Testis (tissue), 3 donors: ENCODE results near the gene RAB1A. TPM values are rescaled to one million over a fixed set of nuclear protein-coding genes. Genes with fewer than 3 reads are reported as not detected.
"Not testable (repeated sequence)": the region's sequence is repeated elsewhere in the genome, so short reads cannot be mapped to it uniquely, and the experiment has no call there.

Source experiments
- DNase-seq: peaks from one replicate; pipeline ENCODE4 v3.0.0-alpha.2; 2019
- H3K27ac ChIP-seq, 2 donors: fragments of 200-600 bp; sonication (generic); one replicate each; pipeline ENCODE4 v1.5.1; 2019
- H3K27me3 ChIP-seq: fragments of 200-600 bp; sonication (generic); one replicate; pipeline ENCODE4 v1.5.1; 2019
- H3K36me3 ChIP-seq: fragments of 200-600 bp; sonication (generic); one replicate; pipeline ENCODE4 v1.5.1; 2017; ENCODE audit warnings: low read depth; ENCODE audit errors: missing control alignments
- H3K4me1 ChIP-seq: fragments of 200-600 bp; sonication (generic); one replicate; pipeline ENCODE4 v1.5.1; 2019
- H3K4me3 ChIP-seq, 2 donors: fragments of 200-600 bp; sonication (generic); one replicate each; pipeline ENCODE4 v1.5.1; 2017 to 2019
- H3K9me3 ChIP-seq: fragments of 200-600 bp; sonication (generic); one replicate; pipeline ENCODE4 v1.5.1; 2017
- POLR2A ChIP-seq: fragments of 450-650 bp; IDR thresholded peaks from one replicate; pipeline ENCODE4 v1.6.1; 2017; ENCODE audit warnings: antibody characterized with exemption, mild to moderate bottlenecking, moderate library complexity
- WGBS, 2 donors: methylation state at CpG; one replicate each; pipeline ENCODE4 v1.1.5; 2018; 5-methylcytosine and 5-hydroxymethylcytosine counted together
- intact Hi-C: fragments of 100-400 bp; cut with DNase I; formaldehyde crosslinking; loops from one replicate; pipeline ENCODE4 v1.15.1; 2023; ENCODE audit warnings: low total_unique reads
- polyA plus RNA-seq: library from polyadenylated mRNA; stranded (reverse); fragments of 350-450 nt; fragmentation: Illumina TruSeq; extraction: RNeasy Lipid Tissue Mini Kit (QIAGEN cat#74804); gene quantifications from one replicate; pipeline ENCODE4 v1.2.3, GENCODE V29; 2014; ENCODE audit warnings: low read depth, low replicate concordance; ENCODE audit not compliant: insufficient read depth
- total RNA-seq, 2 donors: library from RNA; depleted of rRNA; stranded (reverse); fragments of >200 nt; gene quantifications; one replicate each; pipeline ENCODE4 v1.2.3, GENCODE V29; 2016
- TF ChIP-seq, protein P1 (sequence below), 3 experiments: fragments of 450-650 bp in 2 of 3; fragments of 200-600 bp in 1 of 3; sonication (generic) in 1 of 3; IDR thresholded peaks; one replicate each; pipeline ENCODE4 v1.5.1; 2016 to 2019; ENCODE audit warnings: antibody characterized with exemption in 3 of 3, mild to moderate bottlenecking in 2 of 3, moderate library complexity in 1 of 3

The RAB1A gene
- total and polyA plus RNA-seq, 3 donors from 2014 or later = 82.0 to 154 (median 113) TPM

DNA sequence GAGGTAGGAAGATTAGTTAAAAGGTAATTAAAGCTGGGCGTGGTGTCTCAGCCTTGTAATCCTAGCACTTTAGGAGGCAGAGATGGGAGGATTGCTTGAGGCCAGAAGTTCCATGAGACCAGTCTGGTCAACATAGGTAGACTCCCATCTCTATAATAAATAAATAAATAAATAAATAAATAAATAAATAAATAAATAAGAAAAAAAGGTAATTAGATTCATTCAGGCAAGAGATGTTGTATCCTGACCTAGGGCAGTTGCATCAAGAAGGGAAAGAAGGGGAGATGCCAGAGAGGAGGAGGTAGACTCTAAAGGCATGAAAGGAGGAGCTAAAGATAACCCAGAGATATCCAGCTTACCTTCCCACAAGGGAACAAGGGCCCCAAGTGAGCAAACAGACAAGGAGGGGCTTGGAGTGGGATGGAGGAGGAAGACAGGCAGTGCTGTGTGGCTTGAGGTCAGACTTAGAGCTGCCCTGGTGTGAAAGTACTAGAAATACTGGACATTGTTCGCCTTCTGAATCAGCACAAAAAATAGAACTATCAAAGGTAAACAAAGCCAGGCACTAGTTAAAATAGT lies 7.4 kb upstream of the RAB1A start:
- TF ChIP-seq, protein P1, sequence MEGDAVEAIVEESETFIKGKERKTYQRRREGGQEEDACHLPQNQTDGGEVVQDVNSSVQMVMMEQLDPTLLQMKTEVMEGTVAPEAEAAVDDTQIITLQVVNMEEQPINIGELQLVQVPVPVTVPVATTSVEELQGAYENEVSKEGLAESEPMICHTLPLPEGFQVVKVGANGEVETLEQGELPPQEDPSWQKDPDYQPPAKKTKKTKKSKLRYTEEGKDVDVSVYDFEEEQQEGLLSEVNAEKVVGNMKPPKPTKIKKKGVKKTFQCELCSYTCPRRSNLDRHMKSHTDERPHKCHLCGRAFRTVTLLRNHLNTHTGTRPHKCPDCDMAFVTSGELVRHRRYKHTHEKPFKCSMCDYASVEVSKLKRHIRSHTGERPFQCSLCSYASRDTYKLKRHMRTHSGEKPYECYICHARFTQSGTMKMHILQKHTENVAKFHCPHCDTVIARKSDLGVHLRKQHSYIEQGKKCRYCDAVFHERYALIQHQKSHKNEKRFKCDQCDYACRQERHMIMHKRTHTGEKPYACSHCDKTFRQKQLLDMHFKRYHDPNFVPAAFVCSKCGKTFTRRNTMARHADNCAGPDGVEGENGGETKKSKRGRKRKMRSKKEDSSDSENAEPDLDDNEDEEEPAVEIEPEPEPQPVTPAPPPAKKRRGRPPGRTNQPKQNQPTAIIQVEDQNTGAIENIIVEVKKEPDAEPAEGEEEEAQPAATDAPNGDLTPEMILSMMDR (IDR thresholded peaks at IDR 0.05) = no peak
- no peak for TF ChIP-seq POLR2A
- Histone ChIP-seq H3K27me3 (no peaks in the 10 kb centered on the region), H3K4me1 (no peaks in the 10 kb centered on the region), H3K9me3 (no peaks in the 10 kb centered on the region), H3K4me3 (no peak overlapping the region), H3K27ac (no peak overlapping the region), H3K36me3 (no peaks in the 10 kb centered on the region)
- DNase-seq = no peak
- whole genome bisulfite sequencing, 2 donors = 94 to 100% methylated on average over 2 of the region's 2 CpGs
- intact Hi-C loops = no loop called here

DNA sequence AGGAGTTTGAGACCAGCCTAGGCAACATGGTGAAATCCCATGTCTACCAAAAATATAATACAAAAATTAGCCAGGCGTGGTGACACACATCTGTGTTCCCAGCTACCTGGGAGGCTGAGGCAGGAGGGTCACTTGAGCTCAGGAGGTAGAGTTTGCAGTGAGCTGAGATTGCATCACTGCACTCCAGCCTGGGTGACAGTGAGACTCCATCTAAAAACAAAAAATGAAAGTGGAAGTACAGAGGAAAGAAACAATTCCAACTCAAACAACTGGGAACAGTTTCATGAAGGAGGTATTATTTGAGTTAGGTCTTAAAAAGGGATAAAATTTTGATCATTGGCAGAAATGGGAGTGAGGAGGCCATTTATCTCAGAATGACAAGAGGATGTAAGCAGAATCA lies 6.3 kb upstream of the RAB1A start:
- no peaks in the 10 kb centered on the region for H3K27me3 ChIP-seq
- H3K36me3 ChIP-seq = no peaks in the 10 kb centered on the region
- no peak for TF ChIP-seq POLR2A
- TF ChIP-seq, protein P1 (IDR thresholded peaks at IDR 0.05) = no peak
- no peak overlapping the region for H3K27ac ChIP-seq
- no peak for DNase-seq
- H3K4me3 ChIP-seq = no peak overlapping the region
- no peaks in the 10 kb centered on the region for H3K9me3 ChIP-seq
- peaks cover 9% of the 10 kb centered on the region for H3K4me1 ChIP-seq
- WGBS, 2 donors = 95 to 100% methylated on average over 1 of the region's 1 CpG
- intact Hi-C loops = no loop called here

DNA sequence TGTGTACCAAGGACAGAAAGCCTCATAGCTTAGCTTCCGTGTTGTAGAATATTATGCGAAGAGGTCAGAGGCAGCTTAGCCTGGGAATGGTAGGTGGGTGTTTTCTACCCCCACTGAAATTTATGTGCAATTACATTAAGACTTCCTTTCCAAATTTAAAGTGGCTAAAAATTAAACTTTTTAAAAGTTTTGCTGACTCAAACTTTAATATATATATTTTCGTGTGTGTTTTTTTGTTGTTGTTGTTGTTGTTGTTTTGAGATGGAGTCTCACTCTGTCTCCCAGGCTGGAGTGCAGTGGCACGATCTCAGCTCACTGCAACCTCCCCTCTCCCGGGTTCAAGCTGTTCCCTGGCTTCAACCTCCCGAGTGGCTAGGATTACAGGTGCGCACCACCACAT lies 4.3 kb upstream of the RAB1A start:
- Histone ChIP-seq H3K27me3 (no peaks in the 10 kb centered on the region), H3K4me3 (no peak overlapping the region), H3K27ac (no peak overlapping the region), H3K36me3 (no peaks in the 10 kb centered on the region), H3K9me3 (no peaks in the 10 kb centered on the region), H3K4me1 (peaks cover 15% of the 10 kb centered on the region)
- DNase-seq = no peak
- intact Hi-C loops = no loop called here
- TF ChIP-seq, protein P1 (IDR thresholded peaks at IDR 0.05) = no peak
- TF ChIP-seq POLR2A = no peak
- 92 to 93% methylated on average over 7 of the region's 7 CpGs for WGBS, 2 donors

DNA sequence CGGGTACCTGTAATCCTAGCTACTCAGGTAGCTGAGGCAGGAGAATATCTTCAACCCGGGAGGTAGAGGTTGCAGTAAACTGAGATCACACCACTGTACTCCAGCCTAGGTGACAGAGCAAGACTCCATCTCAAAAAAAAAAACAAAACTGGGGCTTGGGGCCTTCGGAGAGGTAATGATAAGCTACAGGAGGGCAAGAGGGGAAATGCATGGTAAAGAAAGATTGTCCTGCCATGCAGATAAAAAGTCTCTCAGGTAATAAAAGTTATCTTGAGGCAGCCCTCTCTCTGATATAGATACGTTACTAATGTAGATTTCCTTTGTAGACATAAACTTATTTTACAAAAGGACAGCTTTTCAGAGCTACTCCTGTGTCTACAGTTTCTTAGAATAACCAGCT lies 3.7 kb upstream of the RAB1A start:
- Histone ChIP-seq H3K9me3 (no peaks in the 10 kb centered on the region), H3K36me3 (no peaks in the 10 kb centered on the region), H3K27me3 (no peaks in the 10 kb centered on the region), H3K4me3 (no peak overlapping the region), H3K4me1 (peaks cover 15% of the 10 kb centered on the region), H3K27ac (no peak overlapping the region)
- 74 to 78% methylated on average over 4 of the region's 4 CpGs for WGBS, 2 donors
- DNase-seq = no peak
- TF ChIP-seq, protein P1 (IDR thresholded peaks at IDR 0.05) = no peak
- TF ChIP-seq POLR2A = no peak
- intact Hi-C loops = no loop called here

GRCh38 chr2:65132930-65133329 lies 3.0 kb upstream of the RAB1A start:
- whole genome bisulfite sequencing, 2 donors = 78 to 86% methylated on average over 15 of the region's 15 CpGs

More at GRCh38 chr2:65132930-65133329, 3.0 kb upstream of the RAB1A start:
- H3K4me3 ChIP-seq, H3K27me3 ChIP-seq, H3K36me3 ChIP-seq, intact Hi-C loops, H3K9me3 ChIP-seq, DNase-seq, H3K27ac ChIP-seq: not testable (repeated sequence)
- H3K4me1 ChIP-seq = peaks cover 21% of the 10 kb centered on the region
